Sciatic nerve (tissue), 2 donors: ENCODE results near the gene RBM26. TPM values are rescaled to one million over a fixed set of nuclear protein-coding genes. Genes with fewer than 3 reads are reported as not detected.
A peak's percentile ranks its signal among the peaks of the same experiment; 100 is the strongest.

ENCODE experiments used
- ATAC-seq: fragments of 200-7000 bp; cut with Tn5 transposase; one replicate; pipeline ENCODE4 v1.9.1; 2020; ENCODE audit warnings: mild to moderate bottlenecking, moderate library complexity
- DNase-seq: peaks from one replicate; pipeline ENCODE4 v3.0.0-alpha.2; 2020; ENCODE audit warnings: low spot score
- intact Hi-C: fragments of 100-400 bp; cut with DNase I; formaldehyde crosslinking; loops from one replicate; pipeline ENCODE4 v1.14.2; 2022
- total RNA-seq: library from RNA; stranded (reverse); fragmentation: NEBNext Ultra II Directional; extraction: Animal tissue kit (Norgen Biotek cat#: 25700); gene quantifications from one replicate; pipeline ENCODE4 v1.2.1, GENCODE V29; 2021
- donor health status: DM: no; HTN: no; CAD: no.
- donor health status: DM: no; HTN: no; CAD: no.

Gene RBM26, protein sequence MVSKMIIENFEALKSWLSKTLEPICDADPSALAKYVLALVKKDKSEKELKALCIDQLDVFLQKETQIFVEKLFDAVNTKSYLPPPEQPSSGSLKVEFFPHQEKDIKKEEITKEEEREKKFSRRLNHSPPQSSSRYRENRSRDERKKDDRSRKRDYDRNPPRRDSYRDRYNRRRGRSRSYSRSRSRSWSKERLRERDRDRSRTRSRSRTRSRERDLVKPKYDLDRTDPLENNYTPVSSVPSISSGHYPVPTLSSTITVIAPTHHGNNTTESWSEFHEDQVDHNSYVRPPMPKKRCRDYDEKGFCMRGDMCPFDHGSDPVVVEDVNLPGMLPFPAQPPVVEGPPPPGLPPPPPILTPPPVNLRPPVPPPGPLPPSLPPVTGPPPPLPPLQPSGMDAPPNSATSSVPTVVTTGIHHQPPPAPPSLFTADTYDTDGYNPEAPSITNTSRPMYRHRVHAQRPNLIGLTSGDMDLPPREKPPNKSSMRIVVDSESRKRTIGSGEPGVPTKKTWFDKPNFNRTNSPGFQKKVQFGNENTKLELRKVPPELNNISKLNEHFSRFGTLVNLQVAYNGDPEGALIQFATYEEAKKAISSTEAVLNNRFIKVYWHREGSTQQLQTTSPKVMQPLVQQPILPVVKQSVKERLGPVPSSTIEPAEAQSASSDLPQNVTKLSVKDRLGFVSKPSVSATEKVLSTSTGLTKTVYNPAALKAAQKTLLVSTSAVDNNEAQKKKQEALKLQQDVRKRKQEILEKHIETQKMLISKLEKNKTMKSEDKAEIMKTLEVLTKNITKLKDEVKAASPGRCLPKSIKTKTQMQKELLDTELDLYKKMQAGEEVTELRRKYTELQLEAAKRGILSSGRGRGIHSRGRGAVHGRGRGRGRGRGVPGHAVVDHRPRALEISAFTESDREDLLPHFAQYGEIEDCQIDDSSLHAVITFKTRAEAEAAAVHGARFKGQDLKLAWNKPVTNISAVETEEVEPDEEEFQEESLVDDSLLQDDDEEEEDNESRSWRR
- total RNA-seq = 65.9 TPM

DNA sequence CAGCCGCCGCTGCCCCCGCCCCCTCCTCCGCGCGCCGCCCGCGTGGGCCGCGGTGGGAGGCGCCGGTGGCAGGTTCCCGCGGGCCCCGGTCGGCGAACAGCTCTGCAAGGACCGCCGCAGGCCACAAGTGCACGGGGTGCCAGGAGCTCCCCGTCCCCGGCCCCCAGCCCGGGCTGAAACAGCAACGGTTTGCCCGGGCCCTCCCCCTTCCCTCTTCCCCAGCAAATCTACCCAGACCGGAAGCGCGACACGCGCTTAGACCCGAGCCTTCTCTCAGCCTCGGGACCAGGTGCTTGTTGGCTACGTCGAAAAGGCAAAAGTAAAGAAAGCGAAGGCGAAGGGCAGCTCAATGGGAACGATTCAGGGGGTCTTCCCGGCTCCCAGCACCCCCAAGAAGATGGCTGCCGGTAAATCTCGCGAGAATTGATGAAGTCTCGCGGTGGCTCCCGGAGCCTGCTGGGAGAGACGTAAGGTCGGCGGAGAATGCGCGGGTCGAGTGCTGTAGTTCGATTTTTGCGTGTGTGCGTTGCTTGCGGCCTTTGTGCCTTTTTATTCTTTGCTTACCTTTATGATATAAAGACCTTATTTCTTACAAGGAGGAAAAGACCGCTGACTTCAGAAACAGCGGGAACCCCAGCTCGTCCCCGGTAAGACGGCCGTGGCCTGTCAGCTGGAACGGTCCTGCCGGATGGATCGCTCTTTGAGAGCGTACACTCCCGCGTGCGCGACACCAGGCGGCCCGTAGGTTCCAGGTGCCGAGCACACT, at the start of gene RBM26:
Gene RBM26 (minus strand): TSS at position 425 of the 766 bp plus-strand sequence. CDS start 481 bp downstream, outside the sequence.
- intact Hi-C loops = no loop called here
- DNase-seq (peak; percentile 98), ATAC-seq (peak; percentile 97)

DNA sequence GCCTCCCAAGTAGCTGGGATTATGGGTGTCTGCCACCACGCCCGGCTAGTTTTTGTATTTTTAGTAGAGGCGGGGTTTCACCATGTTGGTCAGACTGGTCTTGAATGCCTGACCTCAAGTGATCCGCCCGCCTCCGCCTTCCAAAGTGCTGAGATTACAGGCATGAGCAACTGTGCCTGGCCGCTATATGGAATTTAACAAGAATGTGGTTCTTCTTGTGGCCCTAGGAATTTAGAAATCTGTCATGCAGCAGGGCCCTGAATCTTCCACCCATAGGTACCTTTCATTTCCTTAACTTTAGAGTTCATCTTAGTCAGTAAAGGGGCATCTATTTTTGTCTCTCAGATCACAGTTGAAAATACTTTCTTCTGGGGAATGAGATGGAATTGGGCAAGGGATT, 49.3 kb upstream of the RBM26 start:
- intact Hi-C loops = no loop called here
- ATAC-seq = no peak
- no peak for DNase-seq

DNA sequence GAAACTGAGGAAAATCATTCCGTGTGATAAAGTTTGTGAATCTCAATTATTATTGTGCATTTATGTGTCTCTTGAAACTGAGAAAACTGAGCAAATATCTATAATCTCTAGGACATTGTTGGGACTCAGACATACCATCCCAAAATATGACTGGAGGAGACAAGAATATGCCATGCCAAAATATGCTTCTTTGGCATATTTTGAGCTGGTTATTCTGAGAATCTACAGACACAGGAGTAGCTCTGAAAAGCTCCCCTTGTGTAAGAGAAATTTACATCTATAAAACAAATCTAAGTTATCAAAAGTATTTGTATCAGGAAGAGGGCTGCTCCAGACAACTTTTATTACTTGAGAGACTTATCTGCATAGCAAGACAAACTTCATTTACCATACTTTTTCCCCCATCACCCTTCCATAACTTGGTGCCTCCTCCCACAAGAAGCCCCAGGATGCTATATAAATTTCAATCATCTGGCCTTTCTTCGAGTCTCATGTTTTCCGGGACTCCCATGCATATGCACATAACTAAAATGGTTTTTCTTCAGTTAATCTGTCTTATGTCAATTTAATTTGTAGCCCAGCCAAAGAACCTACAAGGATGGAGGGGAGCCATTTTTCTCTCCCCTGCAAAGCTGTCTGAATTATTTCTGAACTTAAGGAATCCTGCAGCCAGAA, 46.3 kb upstream of the RBM26 start:
- ATAC-seq (no peak), DNase-seq (no peak)
- intact Hi-C loops = no loop called here

DNA sequence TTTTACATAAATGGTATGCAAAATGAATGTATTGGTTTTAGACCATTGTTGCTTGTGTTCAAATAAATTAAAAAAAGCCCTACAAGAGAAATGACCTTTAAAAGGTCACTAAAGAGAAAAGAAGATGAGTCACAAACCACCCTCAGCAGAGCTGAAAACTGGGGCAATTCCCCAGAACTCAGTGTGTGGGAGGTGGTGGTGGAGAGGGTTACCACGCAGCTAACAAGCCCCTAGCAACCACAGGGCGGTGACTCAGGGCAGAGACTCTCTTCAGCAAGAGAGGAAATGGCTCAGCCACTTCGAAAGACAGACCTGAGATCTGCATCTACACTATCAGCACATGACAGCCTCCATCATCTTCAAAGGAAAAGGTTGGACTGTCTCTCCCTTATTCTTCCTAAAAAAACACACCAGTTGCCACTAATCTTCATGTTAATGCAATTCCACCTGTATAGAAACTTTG, 45.5 kb upstream of the RBM26 start:
- no peak for DNase-seq
- no peak for ATAC-seq
- intact Hi-C loops = no loop called here

DNA sequence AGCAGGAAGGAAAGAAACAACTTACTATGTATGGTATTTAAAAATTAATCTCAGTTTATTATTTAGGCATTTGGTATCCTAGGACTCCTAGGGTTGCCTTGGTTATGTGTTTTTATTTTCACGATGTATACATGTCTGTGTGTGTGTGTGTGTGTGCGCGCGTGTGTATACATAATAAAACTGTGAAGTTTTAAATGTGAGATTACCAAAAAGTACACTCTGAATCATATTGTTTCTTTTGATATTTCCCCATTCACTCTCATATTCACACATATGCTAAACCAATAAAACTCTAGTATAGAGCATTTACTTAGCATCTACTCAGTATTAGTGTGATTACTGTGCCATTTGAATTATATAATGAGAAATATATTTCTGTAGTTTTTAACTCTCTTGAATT, 44.1 kb upstream of the RBM26 start:
- intact Hi-C loops = no loop called here
- DNase-seq = no peak
- no peak for ATAC-seq

DNA sequence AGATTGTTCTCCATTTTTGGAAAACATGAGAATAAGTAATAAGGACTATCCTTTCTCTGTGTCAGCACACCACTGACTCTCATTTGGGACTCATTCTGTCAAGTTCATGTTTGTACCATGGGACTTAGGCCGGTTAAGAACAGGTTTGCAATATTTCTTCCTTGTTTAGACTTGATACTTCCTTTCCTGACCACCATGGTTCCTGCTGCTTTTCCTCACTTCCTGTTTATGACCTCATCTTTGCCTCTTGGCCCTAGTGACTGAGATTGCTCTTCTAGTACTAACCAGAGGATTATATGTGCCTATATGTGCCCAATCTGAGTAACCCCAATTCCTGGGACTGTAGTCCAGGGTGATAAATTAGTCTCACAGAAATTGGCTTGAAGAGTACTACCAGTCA, 42.4 kb upstream of the RBM26 start:
- no peak for ATAC-seq
- intact Hi-C loops = no loop called here
- DNase-seq = no peak

DNA sequence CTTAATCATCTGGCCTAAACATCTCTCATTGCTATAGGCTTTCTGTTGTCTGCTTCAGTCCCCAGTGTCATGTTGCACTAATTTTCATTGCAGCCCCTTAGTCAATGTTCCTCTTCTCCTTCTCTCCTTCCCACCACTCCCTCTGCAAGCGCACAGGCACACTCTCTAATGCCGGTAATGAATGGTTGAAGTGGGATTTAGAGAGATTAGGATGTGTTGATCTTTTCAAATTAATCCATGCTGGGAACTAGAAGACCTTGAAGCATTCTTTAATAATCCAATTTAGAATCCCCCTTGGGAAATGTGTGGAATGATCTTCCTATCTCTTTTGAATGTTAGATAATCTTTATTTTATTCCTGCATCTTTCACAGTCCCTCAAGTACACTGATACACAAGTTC, 41.7 kb upstream of the RBM26 start:
- DNase-seq (no peak), ATAC-seq (no peak)
- intact Hi-C loops = no loop called here

DNA sequence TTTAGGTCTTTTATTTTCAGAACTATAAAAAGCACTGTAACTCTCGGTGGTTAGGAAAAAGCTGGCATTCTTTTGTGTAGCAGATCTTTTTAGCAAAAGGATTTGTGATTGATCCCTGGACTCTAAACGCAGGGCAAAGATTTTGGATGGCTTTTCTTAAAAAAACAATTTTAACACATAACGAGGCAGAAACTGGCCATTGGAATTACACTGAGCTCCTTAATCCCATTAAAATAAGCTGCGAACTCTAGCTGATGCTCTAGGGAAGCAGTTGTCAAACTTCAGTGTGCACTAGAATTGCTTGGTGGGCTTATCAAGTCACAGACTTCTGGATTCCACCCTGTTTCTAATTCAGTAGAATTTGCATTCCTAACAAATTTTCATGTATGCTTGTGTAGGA, 41.1 kb upstream of the RBM26 start:
- ATAC-seq = no peak
- DNase-seq = no peak
- intact Hi-C loops = no loop called here

DNA sequence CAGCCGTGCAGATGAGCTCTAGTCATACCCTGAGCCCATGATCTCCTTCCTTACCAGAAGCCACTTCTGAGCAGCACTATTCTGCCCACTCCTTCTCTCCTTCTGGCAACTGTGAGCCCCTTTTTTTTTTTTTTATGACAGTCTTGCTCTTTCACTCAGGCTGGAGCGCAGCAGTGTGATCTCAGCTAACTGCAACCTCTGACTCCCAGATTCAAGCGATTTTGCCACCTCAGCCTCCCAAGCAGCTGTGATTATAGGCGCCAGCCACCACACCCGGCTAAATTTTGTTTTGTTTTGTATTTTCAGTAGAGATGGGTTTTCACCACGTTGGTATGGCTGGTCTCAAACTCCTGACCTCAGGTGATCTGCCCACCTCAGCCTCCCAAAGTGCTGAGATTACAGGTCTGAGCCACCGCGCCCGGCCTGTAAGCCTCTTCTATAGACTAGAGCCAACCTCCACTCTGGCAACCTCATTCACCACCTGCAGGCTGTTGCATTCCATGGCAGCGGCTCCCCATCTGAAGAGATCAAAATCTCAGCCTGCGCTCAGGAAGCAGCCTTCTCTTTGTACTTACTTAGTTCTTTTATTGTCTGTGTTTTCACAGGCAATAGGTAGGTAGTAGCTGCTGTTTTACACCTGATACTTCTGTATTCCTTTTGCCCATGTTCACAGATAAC, 40.1 kb upstream of the RBM26 start:
- intact Hi-C loops = no loop called here
- DNase-seq (no peak), ATAC-seq (no peak)

DNA sequence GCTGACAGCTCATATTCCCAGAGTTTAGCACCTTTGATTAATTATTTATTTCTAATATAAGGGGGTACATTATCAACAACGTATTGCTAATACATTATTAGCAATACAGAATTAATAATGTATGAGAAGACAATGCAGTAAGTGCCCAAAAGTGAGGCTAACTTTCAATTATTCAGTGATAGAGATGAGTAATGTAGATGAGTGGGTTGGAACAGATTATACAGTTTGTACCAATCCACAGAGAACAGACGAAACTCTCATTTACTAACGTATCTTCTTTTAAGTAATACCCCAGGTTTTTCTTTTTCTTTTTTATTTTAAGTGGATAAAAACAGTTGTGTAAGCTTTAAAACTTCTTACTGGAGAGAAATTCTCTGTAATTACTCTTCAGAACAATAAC, 36.7 kb upstream of the RBM26 start:
- intact Hi-C loops = no loop called here
- no peak for ATAC-seq
- DNase-seq = no peak

DNA sequence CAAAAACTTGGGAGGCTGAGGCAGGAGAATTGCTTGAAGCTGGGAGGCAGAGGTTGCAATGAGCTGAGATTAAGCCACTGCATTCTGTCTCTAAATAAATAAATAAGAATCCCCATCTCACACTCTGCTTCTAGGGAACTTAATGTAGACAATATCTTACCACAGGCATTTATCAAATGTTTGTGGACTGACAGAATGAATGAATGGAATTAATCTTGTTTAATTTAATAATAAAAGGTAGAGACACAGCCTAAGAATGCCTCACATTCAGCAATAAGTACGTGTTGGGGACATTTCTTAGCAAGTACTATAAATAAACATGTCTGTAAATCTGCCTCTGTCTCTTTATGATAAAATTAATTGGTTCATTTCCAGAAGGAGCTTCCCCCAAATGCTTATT, 36.2 kb upstream of the RBM26 start:
- ATAC-seq (no peak), DNase-seq (no peak)
- intact Hi-C loops = no loop called here

DNA sequence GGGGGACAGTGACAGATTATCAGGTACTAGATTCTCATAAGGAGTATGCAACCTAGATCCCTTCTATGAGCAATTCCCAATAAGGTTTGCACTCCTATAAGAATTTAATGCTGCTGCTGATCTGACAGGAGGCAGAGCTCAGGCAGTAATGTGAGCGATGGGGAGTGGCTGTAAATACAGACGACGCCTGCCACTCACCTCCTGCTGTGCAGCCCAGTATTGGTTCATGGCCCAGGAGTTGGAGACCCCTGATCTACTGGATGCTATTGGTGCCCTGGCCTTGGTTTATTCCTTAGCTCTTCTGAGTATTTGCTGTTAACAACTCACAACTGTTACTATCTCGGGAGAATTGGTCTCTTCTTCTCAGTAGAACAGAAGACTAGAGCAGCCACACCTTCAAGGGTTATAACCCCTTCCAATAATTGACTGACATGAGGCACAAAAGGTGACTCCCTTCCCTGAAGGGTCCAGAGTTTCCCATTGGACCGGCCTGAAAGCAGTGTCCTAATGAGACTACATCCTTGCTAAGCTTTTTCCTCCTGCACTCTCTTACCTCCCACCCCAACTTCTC, 35.0 kb upstream of the RBM26 start:
- no peak for DNase-seq
- intact Hi-C loops = no loop called here
- ATAC-seq = no peak

DNA sequence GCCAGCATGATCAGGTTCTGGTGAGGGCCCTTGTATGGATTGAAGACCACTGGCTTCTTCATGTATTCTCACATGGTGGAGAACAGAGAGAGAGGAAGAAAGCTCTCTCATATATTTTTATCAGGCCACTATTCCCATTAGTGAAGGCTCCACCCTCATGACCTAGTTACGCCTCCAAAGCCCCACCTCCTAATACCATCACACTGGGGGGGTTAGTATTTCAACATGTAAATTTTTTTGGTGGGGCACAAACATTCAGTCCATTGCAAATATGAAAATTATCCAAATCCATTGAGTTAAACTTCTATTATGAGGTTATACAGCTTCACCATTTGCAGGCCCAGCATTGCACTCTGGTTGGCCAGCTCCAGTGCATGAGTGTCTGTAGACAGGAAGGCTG, 33.2 kb upstream of the RBM26 start:
- ATAC-seq = no peak
- no peak for DNase-seq
- intact Hi-C loops = no loop called here

DNA sequence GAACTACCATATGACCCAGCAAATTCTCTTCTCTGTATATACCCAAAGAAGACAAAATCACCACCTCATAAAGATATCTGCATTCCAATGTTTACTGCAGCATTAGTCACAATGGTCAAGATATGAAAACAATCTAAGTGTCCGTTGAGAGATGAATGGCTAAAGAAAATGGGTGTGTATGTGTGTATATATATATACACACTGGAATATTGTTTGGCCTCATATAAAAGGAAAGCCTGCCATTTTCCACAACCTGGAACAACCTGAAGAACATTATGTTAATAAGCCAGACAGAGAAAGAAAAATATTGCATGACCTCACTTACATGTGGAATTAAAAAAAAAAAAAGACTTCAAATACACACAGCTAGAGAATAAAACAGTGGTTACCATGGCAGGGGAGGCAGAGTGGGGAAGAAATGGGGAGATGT, 29.5 kb upstream of the RBM26 start:
- DNase-seq = no peak
- intact Hi-C loops = no loop called here
- no peak for ATAC-seq

DNA sequence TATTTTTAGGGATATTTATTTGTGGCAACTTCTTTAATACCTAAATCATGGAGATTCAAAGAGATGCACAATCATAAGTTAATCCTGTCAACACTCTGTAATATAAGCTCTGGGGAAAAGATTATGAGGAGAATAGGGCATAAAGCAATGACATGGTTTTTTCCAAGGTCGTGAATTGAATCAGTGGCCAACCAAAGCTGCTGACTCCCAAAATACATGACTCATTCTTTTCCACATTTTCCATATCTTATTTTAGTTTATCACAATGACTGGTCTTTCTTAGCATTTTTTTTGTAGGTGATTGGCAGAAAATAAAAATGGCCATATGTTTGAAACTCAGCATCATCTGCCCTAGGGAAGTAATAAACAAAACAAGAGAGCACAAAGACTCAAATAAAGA, 28.5 kb upstream of the RBM26 start:
- intact Hi-C loops = no loop called here
- ATAC-seq (no peak), DNase-seq (no peak)

DNA sequence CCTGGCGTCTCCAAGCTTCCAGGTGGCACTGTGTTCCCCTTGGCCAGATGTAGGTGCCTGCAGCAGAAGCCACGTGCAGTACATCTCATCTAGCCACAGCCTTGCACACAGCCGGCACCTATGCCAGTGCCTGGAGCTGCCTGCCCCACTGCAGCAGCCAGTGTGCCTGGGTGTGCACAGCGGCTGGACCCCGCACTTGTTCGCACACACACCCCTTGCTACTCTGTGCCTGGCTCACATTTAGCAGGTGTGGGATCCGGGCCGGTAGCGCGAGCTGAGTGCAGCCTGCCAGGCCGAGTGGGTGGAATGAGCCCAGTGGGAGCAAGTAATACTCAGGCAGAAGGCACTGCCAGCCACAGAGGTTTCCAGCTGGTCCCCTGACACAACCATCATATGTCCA, 26.9 kb upstream of the RBM26 start:
- intact Hi-C loops = no loop called here
- ATAC-seq (no peak), DNase-seq (no peak)

DNA sequence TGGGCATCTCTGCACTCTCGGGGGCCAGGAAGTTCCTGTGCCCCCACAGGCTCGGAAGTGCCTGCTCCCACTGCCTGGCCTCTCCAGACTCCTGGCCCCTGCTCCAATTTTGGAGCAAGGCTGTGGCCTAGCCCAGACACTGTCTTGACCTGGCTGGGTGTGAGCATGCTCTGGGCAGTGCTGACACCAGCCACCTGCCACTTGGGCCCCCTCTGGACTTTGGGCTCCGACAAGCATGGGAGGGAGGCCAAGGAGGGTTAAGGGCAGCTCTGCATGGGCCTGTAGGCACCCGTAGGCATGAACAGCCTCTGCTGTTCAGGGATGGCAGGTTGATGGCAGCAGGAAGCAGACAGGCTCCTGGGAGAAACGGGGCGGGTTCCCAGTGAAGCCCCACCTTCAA, 26.0 kb upstream of the RBM26 start:
- no peak for ATAC-seq
- intact Hi-C loops = no loop called here

DNA sequence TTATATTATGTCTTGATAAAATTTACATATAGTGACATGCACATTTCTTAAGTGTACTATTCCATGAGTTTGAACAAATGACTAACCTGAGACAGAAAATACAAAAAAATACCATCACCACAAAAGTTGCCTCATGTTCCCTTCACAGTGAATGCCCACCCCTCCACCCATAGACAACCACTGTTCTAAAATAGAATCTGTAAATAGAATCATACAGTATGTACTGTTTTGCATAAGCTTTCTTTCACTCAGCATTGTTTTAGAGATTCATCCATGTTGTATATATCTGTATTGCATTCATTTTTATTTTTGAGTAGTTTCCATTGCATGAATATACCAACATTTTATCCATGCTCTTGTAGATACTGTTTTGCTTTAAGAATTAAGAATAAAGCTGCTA, 23.3 kb upstream of the RBM26 start:
- intact Hi-C loops = no loop called here
- ATAC-seq = no peak
- no peak for DNase-seq

More for the DNA sequence above, 26.0 kb upstream of the RBM26 start:
- DNase-seq = no peak
